AG10803 (cell line): ENCODE data around the gene CNTNAP4.

Source experiments
- DNase-seq: peaks from one replicate; pipeline ENCODE4 v3.0.0; 2010; ENCODE audit warnings: low read depth
- H3K4me3 ChIP-seq: 2 replicates; pipeline ENCODE4 v1.5.1; 2011; ENCODE audit warnings: mild to moderate bottlenecking, low read length, control low read depth
- CTCF ChIP-seq: conservative IDR thresholded peaks from 2 replicates; pipeline ENCODE4 v1.5.1; 2011; ENCODE audit warnings: mild to moderate bottlenecking, low read length, control low read depth, inconsistent platforms

The CNTNAP4 gene

GRCh38 chr16:76474048-76474447 lies 196.8 kb downstream of the CNTNAP4 start:
- no peak for TF ChIP-seq CTCF
- no peak overlapping the region for H3K4me3 ChIP-seq
- no peak for DNase-seq

DNA sequence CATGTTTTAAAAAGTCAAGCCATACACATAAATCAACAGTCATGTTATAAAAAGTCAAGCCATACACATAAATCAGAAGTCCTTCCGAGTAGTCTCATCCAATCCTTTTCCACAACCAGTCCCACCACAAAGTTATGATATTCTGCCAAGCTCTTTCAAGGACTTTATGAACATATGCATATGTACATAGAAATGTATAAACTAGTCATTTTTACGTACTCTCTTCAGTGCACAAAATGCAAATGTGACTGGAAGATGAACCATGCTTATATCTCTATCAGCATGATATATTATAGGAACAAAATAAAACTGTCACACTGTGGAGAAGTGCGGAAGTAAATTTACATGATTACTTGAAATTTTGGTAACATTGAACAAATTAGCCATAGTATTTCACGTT lies 200.9 kb downstream of the CNTNAP4 start:
- no peak for TF ChIP-seq CTCF
- no peak for DNase-seq
- H3K4me3 ChIP-seq, result no peak overlapping the region

- DNase-seq, result no peak
- H3K4me3 ChIP-seq, result no peak overlapping the region
- no peak for TF ChIP-seq CTCF
These were observed 206.2 kb downstream of the CNTNAP4 start for GRCh38 chr16:76483307-76483909.

DNA sequence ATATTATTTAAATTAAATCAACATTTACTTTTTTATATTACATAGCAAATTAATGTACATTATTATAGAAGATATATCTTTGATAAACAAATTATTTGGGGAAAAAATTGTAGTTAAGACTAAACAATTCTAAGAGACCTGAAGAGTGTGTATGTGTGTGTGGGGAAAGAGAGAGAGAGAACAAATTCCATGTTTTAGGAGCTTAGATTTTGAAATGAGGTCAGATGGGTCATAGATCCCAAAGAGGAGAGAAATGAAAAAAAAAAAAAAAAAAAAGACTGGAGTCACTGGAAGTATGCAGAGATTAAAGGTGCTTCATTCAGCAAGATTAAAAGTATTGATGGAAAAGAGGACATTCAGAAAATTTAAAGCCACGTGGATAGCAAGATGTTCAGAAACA lies 206.8 kb downstream of the CNTNAP4 start:
- DNase-seq, result no peak

DNA sequence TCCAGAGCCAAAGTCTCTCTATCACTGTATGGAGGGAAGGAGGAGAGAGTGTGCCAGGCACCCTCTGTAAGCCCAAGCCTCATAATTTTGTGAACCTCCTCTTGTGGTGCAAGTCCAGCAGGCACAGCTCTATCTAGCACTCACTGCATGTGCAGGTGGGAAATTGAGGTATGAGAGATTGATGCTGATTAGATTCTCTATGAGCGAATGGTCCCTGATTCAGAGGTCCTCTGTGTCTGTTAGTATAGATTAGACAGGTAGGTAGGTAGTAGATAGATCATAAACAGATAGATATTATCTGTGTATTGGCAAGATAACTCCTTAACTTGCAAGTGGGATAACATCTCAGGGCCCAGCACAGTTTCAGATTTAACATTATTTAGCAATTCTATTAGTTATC lies 209.5 kb downstream of the CNTNAP4 start:
- no peak for DNase-seq
- no peak for TF ChIP-seq CTCF
- H3K4me3 ChIP-seq, result no peak overlapping the region

More for the DNA sequence above, 206.8 kb downstream of the CNTNAP4 start:
- H3K4me3 ChIP-seq, result no peak overlapping the region
- no peak for TF ChIP-seq CTCF

GRCh38 chr16:76487411-76488064 lies 210.3 kb downstream of the CNTNAP4 start:
- no peak overlapping the region for H3K4me3 ChIP-seq
- no peak for TF ChIP-seq CTCF
- no peak for DNase-seq

GRCh38 chr16:76488065-76488417 lies 210.8 kb downstream of the CNTNAP4 start:
- H3K4me3 ChIP-seq, result no peak overlapping the region
- DNase-seq, result no peak
- no peak for TF ChIP-seq CTCF
